ENCODE data around the gene TIMM29.

TIMM29 gene

DNA sequence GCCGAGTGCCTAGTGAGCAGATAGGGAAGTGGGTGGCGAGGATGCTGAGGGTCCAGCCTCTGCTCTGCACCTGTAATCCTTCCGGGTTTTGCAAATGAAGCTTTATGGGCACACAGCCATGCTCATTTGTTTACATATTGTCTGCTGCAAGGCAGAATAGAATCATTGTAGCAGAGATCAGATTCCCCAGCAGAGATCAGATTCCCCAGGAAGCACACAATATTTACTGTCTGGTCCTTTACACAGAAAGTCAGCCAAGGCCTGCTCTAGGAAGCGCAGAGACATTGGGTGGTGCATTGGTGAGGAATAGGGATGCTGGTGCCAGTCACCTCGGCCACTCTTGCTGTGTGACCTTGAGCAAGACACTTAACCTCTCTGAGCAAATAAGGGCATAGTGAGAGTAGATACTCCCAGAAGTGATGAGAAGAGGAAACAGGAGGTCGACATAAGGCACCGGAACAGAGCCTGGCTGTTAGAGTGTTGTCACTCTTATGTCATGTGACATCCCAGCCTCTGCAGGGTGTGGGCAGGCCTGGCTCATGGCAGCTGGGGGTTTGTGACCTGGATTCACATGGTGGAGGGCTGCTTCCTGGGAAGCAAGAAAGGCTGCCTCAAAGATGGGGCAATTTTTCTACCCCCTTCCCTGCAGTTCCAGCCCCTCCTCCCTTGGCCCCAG is 31.6 kb upstream of the TIMM29 start:
- peaks cover 5% of the 10 kb centered on the region for H3K4me1 Mint-ChIP-seq (ENCODE audit: low read depth)
- H3K36me3 Mint-ChIP-seq (ENCODE audit: low read depth) = peaks cover 5% of the 10 kb centered on the region
- no peaks in the 10 kb centered on the region for H3K9me3 Mint-ChIP-seq
- no peak overlapping the region for H3K27ac Mint-ChIP-seq
- no peak overlapping the region for H3K4me3 Mint-ChIP-seq
- no peaks in the 10 kb centered on the region for H3K27me3 Mint-ChIP-seq

GRCh38 chr19:10898633-10899032 is 30.0 kb upstream of the TIMM29 start:
- Mint-ChIP-seq H3K4me3 (no peak overlapping the region), H3K9me3 (no peaks in the 10 kb centered on the region), H3K36me3 (ENCODE audit: low read depth) (peaks cover 12% of the 10 kb centered on the region), H3K27ac (no peak overlapping the region), H3K27me3 (no peaks in the 10 kb centered on the region), H3K4me1 (ENCODE audit: low read depth) (peaks cover 5% of the 10 kb centered on the region)

DNA sequence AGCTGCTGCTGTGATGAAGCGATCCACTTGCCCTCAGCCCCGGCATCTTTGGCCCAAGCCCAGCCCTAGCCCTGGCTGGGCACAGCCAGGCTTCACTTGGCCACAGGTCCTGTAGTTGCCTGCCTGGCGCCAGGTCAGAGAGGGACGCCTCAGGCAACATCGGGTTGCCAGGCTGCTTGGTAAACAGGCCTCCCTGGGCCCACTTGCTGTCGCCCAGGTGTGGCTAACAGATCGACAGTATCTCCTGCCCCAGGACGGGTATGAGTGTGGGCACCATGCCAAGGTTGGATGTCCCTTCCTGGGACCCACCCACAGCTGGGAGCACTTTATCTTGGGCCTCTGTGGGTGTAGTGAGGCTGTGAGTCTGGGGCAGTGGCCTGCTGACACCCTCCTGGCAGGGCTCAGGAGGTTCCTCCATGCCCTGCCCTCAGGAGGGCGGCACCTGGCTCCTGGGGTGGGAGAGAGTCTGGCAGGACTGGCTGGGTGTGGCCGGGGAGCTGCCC is 29.4 kb upstream of the TIMM29 start:
- H3K9me3 Mint-ChIP-seq = no peaks in the 10 kb centered on the region
- H3K27ac Mint-ChIP-seq = no peak overlapping the region
- peaks cover 12% of the 10 kb centered on the region for H3K36me3 Mint-ChIP-seq (ENCODE audit: low read depth)
- H3K27me3 Mint-ChIP-seq = no peaks in the 10 kb centered on the region
- H3K4me1 Mint-ChIP-seq (ENCODE audit: low read depth) = peaks cover 5% of the 10 kb centered on the region
- no peak overlapping the region for H3K4me3 Mint-ChIP-seq

DNA sequence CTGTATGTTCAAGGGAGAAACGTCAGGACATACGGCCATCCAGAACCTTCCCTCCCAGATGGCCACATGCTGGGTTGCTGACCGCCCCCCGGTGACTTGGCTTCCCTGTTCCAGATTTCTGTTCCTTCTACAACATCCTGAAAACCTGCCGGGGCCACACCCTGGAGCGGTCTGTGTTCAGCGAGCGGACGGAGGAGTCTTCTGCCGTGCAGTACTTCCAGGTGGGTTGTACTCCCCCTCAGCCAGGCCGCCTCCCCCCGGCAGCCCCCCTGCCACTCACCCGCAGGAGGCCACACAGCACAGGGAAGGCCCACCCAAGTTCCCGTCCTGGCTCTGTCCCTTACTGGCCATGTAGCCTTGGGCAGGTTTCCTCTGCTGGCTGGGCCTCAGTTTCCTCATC is 20.7 kb upstream of the TIMM29 start:
- Mint-ChIP-seq H3K4me1 (ENCODE audit: low read depth) (no peaks in the 10 kb centered on the region), H3K27me3 (no peaks in the 10 kb centered on the region), H3K9me3 (no peaks in the 10 kb centered on the region), H3K36me3 (ENCODE audit: low read depth) (peaks cover 20% of the 10 kb centered on the region), H3K4me3 (no peak overlapping the region), H3K27ac (no peak overlapping the region)

DNA sequence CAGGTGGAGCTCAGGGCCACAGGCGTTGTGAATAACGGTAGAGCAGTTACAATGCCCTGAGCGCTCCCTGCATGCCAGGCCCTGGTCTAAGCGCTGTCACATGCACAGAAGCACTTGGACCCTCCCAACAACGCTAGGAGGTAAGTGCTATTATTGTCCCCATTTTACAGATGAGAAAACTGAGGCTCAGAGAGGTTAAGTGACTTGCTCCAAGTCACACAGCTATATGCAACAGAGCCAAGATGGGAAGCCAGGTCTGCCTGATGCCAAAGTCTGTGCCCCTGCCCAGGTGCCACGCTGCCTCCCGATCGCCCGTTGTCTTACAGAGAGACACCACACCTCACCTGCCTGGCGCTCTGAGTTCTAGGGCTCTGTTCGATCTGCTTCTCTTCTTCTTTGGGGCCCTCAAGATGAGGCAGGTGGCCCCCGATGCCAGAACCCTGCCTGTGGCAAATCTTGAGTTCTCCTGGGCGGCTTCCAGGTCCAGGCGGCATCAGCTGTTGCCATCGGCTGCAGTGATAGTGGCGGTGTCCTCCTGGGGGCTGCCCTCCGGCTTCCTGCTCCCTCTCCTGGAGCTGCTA is 20.1 kb upstream of the TIMM29 start:
- H3K27ac Mint-ChIP-seq = no peak overlapping the region
- no peaks in the 10 kb centered on the region for H3K9me3 Mint-ChIP-seq
- no peaks in the 10 kb centered on the region for H3K4me1 Mint-ChIP-seq (ENCODE audit: low read depth)
- no peaks in the 10 kb centered on the region for H3K27me3 Mint-ChIP-seq
- peaks cover 17% of the 10 kb centered on the region for H3K36me3 Mint-ChIP-seq (ENCODE audit: low read depth)
- H3K4me3 Mint-ChIP-seq = no peak overlapping the region

- Mint-ChIP-seq H3K4me1 (ENCODE audit: low read depth) (no peaks in the 10 kb centered on the region), H3K36me3 (ENCODE audit: low read depth) (peaks cover 17% of the 10 kb centered on the region), H3K27me3 (no peaks in the 10 kb centered on the region), H3K9me3 (no peaks in the 10 kb centered on the region), H3K27ac (no peak overlapping the region), H3K4me3 (no peak overlapping the region)
Observed at GRCh38 chr19:10911579-10912363, 16.8 kb upstream of the TIMM29 start.

DNA sequence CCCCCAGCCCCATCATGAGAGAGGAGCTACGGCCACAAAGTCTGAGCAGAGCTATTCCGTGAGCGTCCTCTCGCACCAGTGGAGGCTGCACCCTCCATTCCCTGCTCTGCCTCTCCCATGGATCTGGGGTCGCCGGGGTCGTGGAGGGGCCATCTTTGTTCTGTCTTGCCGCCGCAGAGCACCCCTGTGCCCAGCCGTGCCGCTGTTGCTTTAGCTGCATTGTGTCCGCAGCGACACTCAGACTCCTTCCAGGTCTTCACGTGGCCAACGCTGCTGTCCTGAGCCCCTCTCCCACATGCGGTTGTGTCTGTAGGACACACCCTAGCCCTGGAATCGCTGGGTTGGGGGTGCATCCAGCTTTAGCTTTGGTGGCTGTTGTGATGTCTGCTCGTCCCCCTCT is 16.0 kb upstream of the TIMM29 start:
- H3K36me3 Mint-ChIP-seq (ENCODE audit: low read depth) = peaks cover 20% of the 10 kb centered on the region
- H3K9me3 Mint-ChIP-seq = no peaks in the 10 kb centered on the region
- no peak overlapping the region for H3K4me3 Mint-ChIP-seq
- H3K27me3 Mint-ChIP-seq = no peaks in the 10 kb centered on the region
- H3K27ac Mint-ChIP-seq = no peak overlapping the region
- H3K4me1 Mint-ChIP-seq (ENCODE audit: low read depth) = no peaks in the 10 kb centered on the region

GRCh38 chr19:10913716-10914340 is 14.8 kb upstream of the TIMM29 start:
- Mint-ChIP-seq H3K27me3 (no peaks in the 10 kb centered on the region), H3K9me3 (no peaks in the 10 kb centered on the region), H3K27ac (no peak overlapping the region), H3K4me3 (no peak overlapping the region), H3K36me3 (ENCODE audit: low read depth) (peaks cover 13% of the 10 kb centered on the region), H3K4me1 (ENCODE audit: low read depth) (no peaks in the 10 kb centered on the region)

DNA sequence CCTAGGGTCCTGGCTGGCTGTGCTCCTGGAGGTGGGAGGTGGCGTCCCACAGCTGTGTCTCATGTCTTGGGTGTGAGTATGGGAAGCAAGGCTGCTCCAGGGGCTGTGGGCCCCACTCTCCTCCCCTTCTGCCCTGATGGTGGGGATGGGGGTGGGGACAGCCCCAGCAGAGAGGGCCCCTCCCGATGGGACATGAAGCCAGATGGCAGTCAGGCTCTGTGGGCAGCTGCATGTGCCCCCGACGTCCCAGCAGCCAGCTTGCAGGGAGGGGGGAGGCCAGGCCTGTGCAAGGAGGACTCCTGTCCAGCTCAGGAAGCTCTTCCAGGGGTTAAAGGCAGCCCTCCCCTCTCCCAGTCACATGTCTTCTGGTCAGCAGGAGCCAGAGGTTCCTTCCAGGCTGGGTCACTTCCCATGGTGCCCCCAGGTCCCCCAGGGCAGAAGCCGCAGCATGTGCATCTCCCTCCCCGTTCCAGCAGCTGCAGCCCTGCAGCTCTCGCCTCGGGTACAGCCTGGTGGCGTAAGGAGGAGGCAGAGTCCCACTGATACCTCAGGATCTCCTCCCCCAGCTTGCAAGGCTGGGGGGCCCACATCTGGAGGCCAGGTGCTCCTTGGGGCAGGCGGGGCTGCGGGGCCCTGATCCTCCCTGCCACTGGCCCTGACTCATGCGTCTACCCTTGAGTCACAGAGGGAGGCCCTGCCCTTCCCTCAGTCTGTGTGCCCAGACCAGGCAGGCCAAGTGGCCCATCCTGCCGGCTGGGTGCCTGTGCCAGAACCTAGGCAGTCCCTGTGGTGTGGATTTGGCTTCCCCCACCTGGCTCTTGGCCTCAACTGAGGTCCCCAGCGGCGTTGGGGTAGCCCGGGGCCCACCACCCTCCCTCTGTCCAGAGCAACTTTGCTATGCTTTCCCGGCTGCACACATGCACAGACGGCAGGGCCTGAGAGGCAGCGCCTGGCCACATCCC is 13.2 kb upstream of the TIMM29 start:
- Mint-ChIP-seq H3K27ac (no peak overlapping the region), H3K36me3 (ENCODE audit: low read depth) (peaks cover 9% of the 10 kb centered on the region), H3K9me3 (no peaks in the 10 kb centered on the region), H3K27me3 (no peaks in the 10 kb centered on the region), H3K4me1 (ENCODE audit: low read depth) (no peaks in the 10 kb centered on the region), H3K4me3 (no peak overlapping the region)

DNA sequence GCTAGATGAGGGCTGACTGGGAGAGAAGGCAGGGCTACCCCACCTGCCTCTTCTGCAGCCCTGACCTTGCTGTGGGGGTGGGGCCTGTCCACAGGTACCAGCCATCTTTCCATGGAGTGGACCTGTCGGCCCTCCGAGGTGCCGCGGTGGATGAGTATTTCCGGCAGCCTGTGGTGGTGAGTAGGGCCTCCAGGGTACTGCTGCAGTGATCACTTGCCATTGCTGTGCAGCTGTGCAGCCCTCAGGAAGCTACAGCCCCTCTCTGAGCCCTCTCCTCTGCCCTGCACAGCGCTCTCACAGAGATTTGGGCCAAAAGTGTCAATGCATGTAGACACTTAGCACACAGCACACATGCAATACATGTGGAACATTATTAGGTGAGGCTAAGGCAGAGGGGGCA is 12.0 kb upstream of the TIMM29 start:
- H3K36me3 Mint-ChIP-seq (ENCODE audit: low read depth) = peaks cover 14% of the 10 kb centered on the region
- H3K4me3 Mint-ChIP-seq = no peak overlapping the region
- H3K9me3 Mint-ChIP-seq = no peaks in the 10 kb centered on the region
- H3K27ac Mint-ChIP-seq = no peak overlapping the region
- H3K27me3 Mint-ChIP-seq = no peaks in the 10 kb centered on the region
- no peaks in the 10 kb centered on the region for H3K4me1 Mint-ChIP-seq (ENCODE audit: low read depth)

DNA sequence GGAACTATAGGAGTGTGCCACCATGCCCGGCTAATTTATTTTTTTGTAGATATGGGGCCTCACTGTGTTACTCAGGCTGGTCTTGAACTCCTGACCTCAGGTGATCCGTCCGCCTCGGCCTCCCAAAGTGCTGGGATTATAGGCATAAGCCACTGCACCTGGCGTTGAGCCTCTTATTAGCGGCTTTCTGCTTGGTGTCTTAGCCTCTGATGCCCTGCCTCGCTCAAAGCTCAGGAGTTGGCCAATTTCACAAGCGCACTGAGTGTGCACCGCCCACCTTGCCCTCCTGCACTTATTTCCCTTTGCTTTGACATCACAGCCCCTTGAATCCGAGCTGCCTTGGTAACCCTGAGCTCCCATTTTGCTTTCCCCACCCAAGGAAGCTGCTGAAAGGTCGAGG is 10.3 kb upstream of the TIMM29 start:
- H3K4me3 Mint-ChIP-seq = no peak overlapping the region
- peaks cover 10% of the 10 kb centered on the region for H3K36me3 Mint-ChIP-seq (ENCODE audit: low read depth)
- no peaks in the 10 kb centered on the region for H3K27me3 Mint-ChIP-seq
- H3K4me1 Mint-ChIP-seq (ENCODE audit: low read depth) = no peaks in the 10 kb centered on the region
- peak overlapping the region; percentile 16 for H3K27ac Mint-ChIP-seq
- no peaks in the 10 kb centered on the region for H3K9me3 Mint-ChIP-seq

DNA sequence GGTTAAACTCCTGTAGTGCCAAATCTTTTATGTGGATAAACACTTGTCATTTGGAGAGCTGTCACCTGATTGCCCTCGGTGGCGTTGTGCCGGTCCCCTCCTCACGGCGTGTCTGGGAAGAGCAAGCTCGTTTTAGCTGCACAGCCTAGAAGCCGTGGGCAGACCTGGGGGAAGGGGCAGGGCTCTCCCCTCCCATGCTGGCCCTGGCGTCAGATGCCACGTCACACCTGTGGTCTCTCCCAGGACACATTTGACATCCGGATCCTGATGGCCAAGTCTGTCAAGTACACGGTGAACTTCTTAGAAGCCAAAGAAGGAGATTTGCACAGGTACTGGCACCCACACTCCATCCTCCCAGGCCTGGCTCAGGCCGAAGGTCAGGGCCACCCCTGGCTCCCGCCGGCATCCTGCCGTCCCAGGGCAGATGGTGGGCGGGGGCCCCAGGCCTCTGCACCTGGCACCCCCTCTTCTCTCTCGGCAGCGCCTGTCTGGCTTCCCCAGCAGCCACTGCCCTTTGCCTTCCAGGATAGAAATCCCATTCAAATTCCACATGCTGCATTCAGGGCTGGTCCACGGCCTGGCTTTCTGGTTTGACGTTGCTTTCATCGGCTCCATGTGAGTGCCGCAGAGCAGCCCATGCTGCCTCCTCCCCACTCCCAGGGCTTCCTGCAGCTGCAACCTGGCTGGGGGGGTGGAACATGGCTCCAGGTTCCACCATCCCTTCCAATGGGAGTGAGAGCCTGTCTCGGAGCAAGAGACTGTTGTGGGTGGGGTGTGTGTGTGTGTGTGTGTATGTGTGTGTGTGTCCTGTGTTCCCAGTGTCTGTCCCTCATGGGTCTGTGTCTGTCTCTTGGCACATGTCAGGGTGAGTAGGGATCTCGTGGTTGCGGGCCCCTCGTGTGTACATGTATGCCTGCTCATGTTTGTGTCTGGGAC is 9.0 kb upstream of the TIMM29 start:
- Mint-ChIP-seq H3K9me3 (no peaks in the 10 kb centered on the region), H3K4me1 (ENCODE audit: low read depth) (no peaks in the 10 kb centered on the region), H3K4me3 (no peak overlapping the region), H3K36me3 (ENCODE audit: low read depth) (peaks cover 10% of the 10 kb centered on the region), H3K27me3 (no peaks in the 10 kb centered on the region), H3K27ac (no peak overlapping the region)

DNA sequence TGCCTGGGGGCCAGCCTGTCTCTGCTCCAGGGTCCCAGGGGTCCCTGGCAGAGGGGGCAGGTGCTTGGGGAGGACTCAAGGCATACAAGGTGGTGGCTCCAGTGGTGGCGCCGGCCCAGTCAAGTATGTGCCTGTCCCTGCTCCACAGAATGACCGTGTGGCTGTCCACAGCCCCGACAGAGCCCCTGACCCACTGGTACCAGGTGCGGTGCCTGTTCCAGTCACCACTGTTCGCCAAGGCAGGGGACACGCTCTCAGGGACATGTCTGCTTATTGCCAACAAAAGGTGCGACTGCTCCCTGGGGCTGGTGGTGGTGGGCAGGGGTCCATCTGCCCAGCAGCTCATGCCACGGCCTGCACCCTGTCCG is 8.3 kb upstream of the TIMM29 start:
- no peaks in the 10 kb centered on the region for H3K4me1 Mint-ChIP-seq (ENCODE audit: low read depth)
- H3K27ac Mint-ChIP-seq = no peak overlapping the region
- peaks cover 10% of the 10 kb centered on the region for H3K36me3 Mint-ChIP-seq (ENCODE audit: low read depth)
- no peak overlapping the region for H3K4me3 Mint-ChIP-seq
- H3K9me3 Mint-ChIP-seq = no peaks in the 10 kb centered on the region
- no peaks in the 10 kb centered on the region for H3K27me3 Mint-ChIP-seq

Data from stimulated activated naive CD8-positive, alpha-beta T cell treated with anti-CD3 and anti-CD28 coated beads, Interleukin-15, Interleukin-2, amounts not matched to agents 100 ng/mL and 50 ng/mL, for 24 hours (primary cell).